Measurements from ENCODE around the gene GARS1. TPM values are rescaled to one million over a fixed set of nuclear protein-coding genes. Genes with fewer than 3 reads are reported as not detected.

The GARS1 gene
- total and polyA plus RNA-seq, 4 donors = 43.3 to 73.6 (median 67.8) TPM

GRCh38 chr7:30555525-30555924 is 39.2 kb upstream of the GARS1 start:
- no peaks in the 10 kb centered on the region for H3K36me3 ChIP-seq (ENCODE audit: control insufficient read depth in 4 of 4, insufficient read depth in 3 of 4, low read depth in 1 of 4, low read length in 3 of 4)
- no peak overlapping the region for H3K9ac ChIP-seq (ENCODE audit: low read depth in 1 of 2, low read length in 2 of 2)
- H3K4me3 ChIP-seq (ENCODE audit: low read depth in 1 of 3, low read length in 3 of 3) = no peak overlapping the region
- no peak for TF ChIP-seq RAD21 (IDR thresholded peaks at IDR 0.05)
- TF ChIP-seq SP1 (IDR thresholded peaks at IDR 0.05) = no peak
- TF ChIP-seq YY1 (IDR thresholded peaks at IDR 0.05) = no peak
- TF ChIP-seq NR2F2 (IDR thresholded peaks at IDR 0.05) = no peak
- TF ChIP-seq, protein P1, sequence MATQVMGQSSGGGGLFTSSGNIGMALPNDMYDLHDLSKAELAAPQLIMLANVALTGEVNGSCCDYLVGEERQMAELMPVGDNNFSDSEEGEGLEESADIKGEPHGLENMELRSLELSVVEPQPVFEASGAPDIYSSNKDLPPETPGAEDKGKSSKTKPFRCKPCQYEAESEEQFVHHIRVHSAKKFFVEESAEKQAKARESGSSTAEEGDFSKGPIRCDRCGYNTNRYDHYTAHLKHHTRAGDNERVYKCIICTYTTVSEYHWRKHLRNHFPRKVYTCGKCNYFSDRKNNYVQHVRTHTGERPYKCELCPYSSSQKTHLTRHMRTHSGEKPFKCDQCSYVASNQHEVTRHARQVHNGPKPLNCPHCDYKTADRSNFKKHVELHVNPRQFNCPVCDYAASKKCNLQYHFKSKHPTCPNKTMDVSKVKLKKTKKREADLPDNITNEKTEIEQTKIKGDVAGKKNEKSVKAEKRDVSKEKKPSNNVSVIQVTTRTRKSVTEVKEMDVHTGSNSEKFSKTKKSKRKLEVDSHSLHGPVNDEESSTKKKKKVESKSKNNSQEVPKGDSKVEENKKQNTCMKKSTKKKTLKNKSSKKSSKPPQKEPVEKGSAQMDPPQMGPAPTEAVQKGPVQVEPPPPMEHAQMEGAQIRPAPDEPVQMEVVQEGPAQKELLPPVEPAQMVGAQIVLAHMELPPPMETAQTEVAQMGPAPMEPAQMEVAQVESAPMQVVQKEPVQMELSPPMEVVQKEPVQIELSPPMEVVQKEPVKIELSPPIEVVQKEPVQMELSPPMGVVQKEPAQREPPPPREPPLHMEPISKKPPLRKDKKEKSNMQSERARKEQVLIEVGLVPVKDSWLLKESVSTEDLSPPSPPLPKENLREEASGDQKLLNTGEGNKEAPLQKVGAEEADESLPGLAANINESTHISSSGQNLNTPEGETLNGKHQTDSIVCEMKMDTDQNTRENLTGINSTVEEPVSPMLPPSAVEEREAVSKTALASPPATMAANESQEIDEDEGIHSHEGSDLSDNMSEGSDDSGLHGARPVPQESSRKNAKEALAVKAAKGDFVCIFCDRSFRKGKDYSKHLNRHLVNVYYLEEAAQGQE (IDR thresholded peaks at IDR 0.05) = no peak
- TF ChIP-seq TAF1 (conservative IDR thresholded peaks at IDR 0.05) = no peak
- no peak for TF ChIP-seq GABPA (IDR thresholded peaks at IDR 0.05 in 1 of 2, conservative IDR thresholded peaks at IDR 0.05 in 1 of 2)
- TF ChIP-seq, protein P2, sequence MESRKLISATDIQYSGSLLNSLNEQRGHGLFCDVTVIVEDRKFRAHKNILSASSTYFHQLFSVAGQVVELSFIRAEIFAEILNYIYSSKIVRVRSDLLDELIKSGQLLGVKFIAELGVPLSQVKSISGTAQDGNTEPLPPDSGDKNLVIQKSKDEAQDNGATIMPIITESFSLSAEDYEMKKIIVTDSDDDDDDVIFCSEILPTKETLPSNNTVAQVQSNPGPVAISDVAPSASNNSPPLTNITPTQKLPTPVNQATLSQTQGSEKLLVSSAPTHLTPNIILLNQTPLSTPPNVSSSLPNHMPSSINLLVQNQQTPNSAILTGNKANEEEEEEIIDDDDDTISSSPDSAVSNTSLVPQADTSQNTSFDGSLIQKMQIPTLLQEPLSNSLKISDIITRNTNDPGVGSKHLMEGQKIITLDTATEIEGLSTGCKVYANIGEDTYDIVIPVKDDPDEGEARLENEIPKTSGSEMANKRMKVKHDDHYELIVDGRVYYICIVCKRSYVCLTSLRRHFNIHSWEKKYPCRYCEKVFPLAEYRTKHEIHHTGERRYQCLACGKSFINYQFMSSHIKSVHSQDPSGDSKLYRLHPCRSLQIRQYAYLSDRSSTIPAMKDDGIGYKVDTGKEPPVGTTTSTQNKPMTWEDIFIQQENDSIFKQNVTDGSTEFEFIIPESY (IDR thresholded peaks at IDR 0.05) = no peak
- no peak for TF ChIP-seq JUND (IDR thresholded peaks at IDR 0.05)
- TF ChIP-seq FOXA1 (IDR thresholded peaks at IDR 0.05) = no peak
- no peak for TF ChIP-seq RXRA (IDR thresholded peaks at IDR 0.05)
- no peak for TF ChIP-seq EGR1 (IDR thresholded peaks at IDR 0.05; ENCODE audit: low read depth in 2 of 2)
- TF ChIP-seq HNF4A (conservative IDR thresholded peaks at IDR 0.05) = no peak
- no peak for TF ChIP-seq FOXA2 (IDR thresholded peaks at IDR 0.05)
- TF ChIP-seq ATF3 (IDR thresholded peaks at IDR 0.05) = no peak
- no peak overlapping the region for H3K27ac ChIP-seq (ENCODE audit: low read depth in 1 of 2, low read length in 2 of 2)
- no peaks in the 10 kb centered on the region for H3K27me3 ChIP-seq (ENCODE audit: control insufficient read depth in 4 of 4, insufficient read depth in 4 of 4, low read length in 3 of 4)
- WGBS = 98% methylated on average over 2 of the region's 2 CpGs
- peaks cover 2 to 5% (median 4%) of the 10 kb centered on the region in 4 donors for H3K4me1 ChIP-seq (ENCODE audit: control insufficient read depth in 4 of 4, insufficient read depth in 4 of 4, low read length in 3 of 4)
- H3K9me3 ChIP-seq (ENCODE audit: control insufficient read depth in 4 of 4, low read length in 3 of 4) = no peaks in the 10 kb centered on the region
- DNase-seq (ENCODE audit: low spot score) = no peak

DNA sequence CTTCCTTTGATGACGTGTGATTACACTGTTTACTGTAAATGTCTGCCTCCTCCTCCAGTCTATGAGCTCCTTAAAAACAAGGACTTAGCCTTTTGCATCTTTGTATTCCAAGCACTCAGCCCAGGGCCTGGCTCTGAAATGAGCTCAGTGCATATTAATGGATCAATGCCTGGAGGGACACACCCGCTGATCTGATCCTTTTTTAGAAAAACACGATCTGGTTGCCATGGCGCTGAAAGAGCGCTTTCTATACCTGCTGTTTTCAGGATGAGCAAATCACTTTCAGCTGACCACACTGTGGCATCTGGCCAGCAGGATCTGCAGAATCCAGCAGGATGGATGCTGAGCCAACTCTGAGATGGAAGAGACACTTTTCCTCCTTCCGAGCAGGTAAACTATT is 37.8 kb upstream of the GARS1 start:
- 93% methylated on average over 6 of the region's 6 CpGs for WGBS
- no peak for DNase-seq (ENCODE audit: low spot score)
- TF ChIP-seq FOXA1 (IDR thresholded peaks at IDR 0.05) (no peak), MAX (IDR thresholded peaks at IDR 0.05) (no peak), SP1 (IDR thresholded peaks at IDR 0.05) (no peak), ATF3 (IDR thresholded peaks at IDR 0.05) (no peak), FOXA2 (IDR thresholded peaks at IDR 0.05) (no peak), CTCF (IDR thresholded peaks at IDR 0.05; ENCODE audit: low read depth, low read length, missing input control) (no peak), TAF1 (conservative IDR thresholded peaks at IDR 0.05) (no peak), GABPA (IDR thresholded peaks at IDR 0.05 in 1 of 2, conservative IDR thresholded peaks at IDR 0.05 in 1 of 2) (no peak), RXRA (IDR thresholded peaks at IDR 0.05) (no peak), JUND (IDR thresholded peaks at IDR 0.05) (no peak), RAD21 (IDR thresholded peaks at IDR 0.05) (no peak), EGR1 (IDR thresholded peaks at IDR 0.05; ENCODE audit: low read depth in 2 of 2) (no peak), YY1 (IDR thresholded peaks at IDR 0.05) (no peak)
- TF ChIP-seq, protein P1 (IDR thresholded peaks at IDR 0.05) = no peak
- TF ChIP-seq, protein P2 (IDR thresholded peaks at IDR 0.05) = no peak

More for the DNA sequence above, 37.8 kb upstream of the GARS1 start:
- H3K9ac ChIP-seq (ENCODE audit: low read depth in 1 of 2, low read length in 2 of 2) = no peak overlapping the region
- H3K9me3 ChIP-seq (ENCODE audit: control insufficient read depth in 4 of 4, low read length in 3 of 4) = no peaks in the 10 kb centered on the region
- H3K27me3 ChIP-seq (ENCODE audit: control insufficient read depth in 4 of 4, insufficient read depth in 4 of 4, low read length in 3 of 4) = no peaks in the 10 kb centered on the region
- H3K4me3 ChIP-seq (ENCODE audit: low read depth in 1 of 3, low read length in 3 of 3) = no peak overlapping the region
- peaks cover 0 to 5% (median 1%) of the 10 kb centered on the region in 4 donors for H3K36me3 ChIP-seq (ENCODE audit: control insufficient read depth in 4 of 4, insufficient read depth in 3 of 4, low read depth in 1 of 4, low read length in 3 of 4)
- no peak overlapping the region for H3K27ac ChIP-seq (ENCODE audit: low read depth in 1 of 2, low read length in 2 of 2)
- peaks cover 0 to 3% (median 0%) of the 10 kb centered on the region in 4 donors for H3K4me1 ChIP-seq (ENCODE audit: control insufficient read depth in 4 of 4, insufficient read depth in 4 of 4, low read length in 3 of 4)
